Mucosa of descending colon (tissue), 3 donors: ENCODE measurements around the gene TCEAL4. TPM values are rescaled to one million over a fixed set of nuclear protein-coding genes. Genes with fewer than 3 reads are reported as not detected.
"Not testable (repeated sequence)": the region's sequence is repeated elsewhere in the genome, so short reads cannot be mapped to it uniquely, and the experiment has no call there.

Source experiments
- ATAC-seq: fragments of 200-7000 bp; cut with Tn5 transposase; one replicate; pipeline ENCODE4 v1.9.1; 2020; ENCODE audit warnings: mild to moderate bottlenecking, moderate library complexity
- DNase-seq, 3 donors: peaks; one replicate each; pipeline ENCODE4 v3.0.0-alpha.2; 2020
- H3K36me3 ChIP-seq: fragments of 200-600 bp; one replicate; pipeline ENCODE4 v1.8.0; 2021; ENCODE audit warnings: low read depth, mild to moderate bottlenecking
- H3K4me1 ChIP-seq: fragments of 200-600 bp; one replicate; pipeline ENCODE4 v1.8.0; 2021; ENCODE audit warnings: low read depth, mild to moderate bottlenecking
- H3K4me3 ChIP-seq: fragments of 200-600 bp; one replicate; pipeline ENCODE4 v1.8.0; 2021; ENCODE audit warnings: mild to moderate bottlenecking
- H3K9me3 ChIP-seq: fragments of 200-600 bp; one replicate; pipeline ENCODE4 v1.8.0; 2021; ENCODE audit warnings: mild to moderate bottlenecking
- CTCF ChIP-seq: fragments of 200-600 bp; IDR thresholded peaks from one replicate; pipeline ENCODE4 v1.8.0; 2022; ENCODE audit warnings: antibody characterized with exemption, mild to moderate bottlenecking
- intact Hi-C, 2 donors: fragments of 100-400 bp; cut with DNase I in 1 of 2; cut with micrococcal nuclease in 1 of 2; formaldehyde crosslinking; loops; one replicate each; pipeline versions ENCODE4 v1.11.0 to v1.11.1; 2022; cut with DNase I, micrococcal nuclease
- total RNA-seq, 3 donors: library from RNA; stranded (reverse); fragmentation: NEBNext Ultra II Directional in 2 of 3; extraction: Animal tissue kit (Norgen Biotek cat#: 25700) in 2 of 3; gene quantifications; one replicate each; pipeline versions ENCODE4 v1.2.1 to v1.2.4, GENCODE V29; 2021 to 2023
- donor health status: DM: no; HTN: no; CAD: no; lungs with moderate emphysema.
- donor health status: DM: no; HTN: no; CAD: no.
- donor health status: DM: no; HTN: yes; CAD: no.

TCEAL4 gene
- total RNA-seq, 3 donors from 2014 or later = 8.7 to 68.0 (median 28.6) TPM

GRCh38 chrX:103586659-103587058 lies 1.3 kb downstream of the TCEAL4 start:
- no peak for DNase-seq
- no peak for ATAC-seq
- no peak for TF ChIP-seq CTCF
- Histone ChIP-seq H3K36me3 (no peaks in the 10 kb centered on the region), H3K4me3 (no peak overlapping the region), H3K4me1 (no peaks in the 10 kb centered on the region), H3K9me3 (no peaks in the 10 kb centered on the region)
- intact Hi-C loops = no loop called here

GRCh38 chrX:103592295-103592694 lies 7.0 kb downstream of the TCEAL4 start:
- intact Hi-C loops = not testable (repeated sequence)

GRCh38 chrX:103595202-103595601 lies 9.9 kb downstream of the TCEAL4 start:
- H3K9me3 ChIP-seq, H3K4me1 ChIP-seq, DNase-seq, H3K36me3 ChIP-seq, intact Hi-C loops, H3K4me3 ChIP-seq, ATAC-seq: not testable (repeated sequence)

More at GRCh38 chrX:103592295-103592694, 7.0 kb downstream of the TCEAL4 start:
- not testable (repeated sequence) for H3K4me3 ChIP-seq, H3K4me1 ChIP-seq, H3K9me3 ChIP-seq, H3K36me3 ChIP-seq, ATAC-seq, DNase-seq

GRCh38 chrX:103607364-103608305 lies 22.3 kb downstream of the TCEAL4 start, which contains the start of gene TCEAL3:
TSS of gene TCEAL3 (plus strand) at chrX:103607963. CDS start at chrX:103609065, 1,102 bp downstream.
- DNase-seq (peak; percentile 44 to 66 (median 62)), ATAC-seq (peak; percentile 86)
- Histone ChIP-seq H3K9me3 (no peaks in the 10 kb centered on the region), H3K36me3 (no peaks in the 10 kb centered on the region), H3K4me3 (peak within 1 kb of the TSS; percentile 24), H3K4me1 (no peaks in the 10 kb centered on the region)
- TF ChIP-seq CTCF = no peak
- intact Hi-C loops = no loop called here

GRCh38 chrX:103608306-103608963 lies 23.1 kb downstream of the TCEAL4 start:
- TF ChIP-seq CTCF = no peak
- intact Hi-C loops = no loop called here
- Histone ChIP-seq H3K9me3 (no peaks in the 10 kb centered on the region), H3K4me3 (peak overlapping the region; percentile 24), H3K36me3 (no peaks in the 10 kb centered on the region), H3K4me1 (no peaks in the 10 kb centered on the region)
- DNase-seq = peak in 1 of 3 donors; percentile 9
- peak; percentile 24 for ATAC-seq

- no peak for ATAC-seq
- no peaks in the 10 kb centered on the region for H3K9me3 ChIP-seq
These were observed 25.0 kb downstream of the TCEAL4 start for GRCh38 chrX:103610282-103610681.

More at GRCh38 chrX:103610282-103610681, 25.0 kb downstream of the TCEAL4 start:
- H3K36me3 ChIP-seq = no peaks in the 10 kb centered on the region
- intact Hi-C loops = no loop called here
- no peaks in the 10 kb centered on the region for H3K4me1 ChIP-seq
- DNase-seq = no peak
- TF ChIP-seq CTCF = no peak
- no peak overlapping the region for H3K4me3 ChIP-seq
